ENCODE data around the gene VAV2.

Gene VAV2

GRCh38 chr9:133874060-133874657 is 118.0 kb downstream of the VAV2 start:
- DNase-seq (ENCODE audit: low spot score) = no peak

DNA sequence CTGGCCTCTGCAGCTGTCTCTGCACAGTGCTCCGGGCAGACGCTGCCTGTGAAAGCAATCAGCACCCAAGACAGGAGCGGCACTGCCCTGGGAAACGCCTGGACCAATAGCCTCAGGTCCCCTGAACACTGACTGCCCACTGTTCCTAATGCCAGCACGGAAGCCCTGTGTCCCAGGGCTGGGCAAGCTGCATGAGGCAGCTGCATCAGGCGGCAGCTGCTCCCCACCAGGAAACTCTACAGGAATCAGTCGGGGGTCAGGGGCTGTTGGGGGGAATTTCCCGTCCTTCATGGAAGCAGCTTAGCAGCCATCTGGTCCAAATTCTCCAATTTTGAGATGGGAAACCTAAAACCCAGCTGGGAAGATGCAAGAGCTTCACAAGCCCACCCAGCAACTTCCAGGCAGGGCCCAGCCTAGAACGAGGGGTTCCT is 118.6 kb downstream of the VAV2 start:
- no peak for DNase-seq (ENCODE audit: low spot score)

GRCh38 chr9:133873009-133873408 is 119.1 kb downstream of the VAV2 start:
- no peak for DNase-seq (ENCODE audit: low spot score)

DNA sequence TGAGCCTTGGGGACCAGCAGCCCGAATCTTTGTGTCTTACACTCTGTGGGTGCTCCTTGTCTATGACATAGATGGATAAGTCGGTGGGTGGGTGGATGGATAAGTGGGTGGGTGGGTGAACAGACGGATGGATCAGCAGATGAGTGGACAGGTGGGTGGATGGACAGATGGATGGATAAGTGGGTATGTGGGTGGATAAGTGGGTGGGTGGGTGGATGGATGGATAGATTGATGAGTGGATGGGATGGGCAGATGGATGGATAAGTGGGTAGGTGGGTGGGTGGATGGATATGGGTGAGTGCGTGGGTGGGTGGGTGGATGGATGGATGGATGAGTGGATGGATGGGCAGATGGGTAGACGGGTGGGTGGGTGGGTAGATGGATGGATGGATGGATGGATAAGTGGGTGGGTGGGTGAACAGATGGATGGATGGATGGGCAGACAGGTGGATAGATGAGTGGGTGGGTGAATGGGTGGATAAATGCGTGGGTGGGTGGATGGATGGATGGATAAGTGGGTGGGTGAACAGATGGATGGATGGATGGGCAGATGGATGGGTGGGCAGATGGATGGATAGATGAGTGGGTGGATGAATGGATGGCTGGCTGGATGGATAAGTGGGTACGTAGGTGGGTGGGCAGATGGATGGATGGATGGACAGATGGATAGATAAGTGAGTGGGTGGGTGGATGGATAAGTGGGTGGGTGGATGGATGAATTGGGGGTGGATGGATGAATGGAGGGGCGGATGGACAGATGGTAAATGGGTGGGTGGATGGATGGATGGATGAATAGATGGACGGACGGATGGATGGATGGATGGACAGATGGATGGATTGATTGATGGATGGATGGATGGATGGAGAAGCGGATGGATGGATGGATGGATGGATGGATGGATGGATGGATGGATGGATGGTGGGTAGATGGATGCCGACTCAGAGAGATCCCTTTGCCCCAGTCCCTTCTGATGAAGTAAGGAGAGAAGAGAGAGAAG is 121.2 kb downstream of the VAV2 start:
- no peak for DNase-seq (ENCODE audit: low spot score)

- DNase-seq (ENCODE audit: low spot score) = no peak
These were observed 122.3 kb downstream of the VAV2 start for GRCh38 chr9:133869674-133870405.

DNA sequence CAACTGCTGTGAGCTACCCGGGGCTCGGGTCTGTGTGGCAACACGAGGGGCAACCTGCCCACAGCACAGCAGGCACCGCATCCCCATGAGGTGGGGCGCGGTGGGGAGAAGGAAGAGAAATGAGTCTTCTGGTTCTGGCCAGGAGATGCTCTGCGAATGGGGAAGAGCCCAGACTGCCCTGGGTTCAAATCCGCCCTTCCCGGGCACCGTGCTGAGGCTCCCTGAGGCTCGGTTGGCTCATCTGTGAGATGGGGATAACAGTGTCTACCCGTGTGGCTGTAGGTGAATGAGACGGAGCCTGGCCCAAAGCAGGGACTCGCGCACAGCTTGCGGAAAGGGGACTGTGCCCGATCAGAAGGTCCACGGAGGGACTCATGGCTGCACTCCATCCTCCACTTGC is 123.9 kb downstream of the VAV2 start:
- no peak for DNase-seq (ENCODE audit: low spot score)

DNA sequence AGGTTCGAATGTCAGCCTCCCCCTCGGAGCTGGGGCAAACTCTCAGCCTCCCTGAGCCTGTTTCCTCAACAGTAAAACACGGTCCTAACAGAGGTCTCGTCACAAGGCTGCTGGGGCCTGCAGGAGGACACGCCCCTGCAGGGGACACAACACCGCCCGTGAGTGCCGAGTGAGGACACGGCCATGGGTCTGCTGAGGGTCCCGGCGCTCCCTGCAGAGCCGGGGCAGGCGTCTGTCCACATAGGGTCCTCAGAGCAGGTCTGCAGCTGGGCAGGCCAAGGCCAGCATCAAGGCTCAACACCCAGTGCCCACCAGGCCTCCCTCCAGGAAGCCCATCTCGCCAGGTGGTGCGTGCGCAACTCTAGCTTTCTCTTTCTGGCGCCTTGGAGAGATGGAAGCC is 125.2 kb downstream of the VAV2 start:
- DNase-seq (ENCODE audit: low spot score) = no peak

GRCh38 chr9:133864011-133864410 is 128.1 kb downstream of the VAV2 start:
- no peak for DNase-seq (ENCODE audit: low spot score)

DNA sequence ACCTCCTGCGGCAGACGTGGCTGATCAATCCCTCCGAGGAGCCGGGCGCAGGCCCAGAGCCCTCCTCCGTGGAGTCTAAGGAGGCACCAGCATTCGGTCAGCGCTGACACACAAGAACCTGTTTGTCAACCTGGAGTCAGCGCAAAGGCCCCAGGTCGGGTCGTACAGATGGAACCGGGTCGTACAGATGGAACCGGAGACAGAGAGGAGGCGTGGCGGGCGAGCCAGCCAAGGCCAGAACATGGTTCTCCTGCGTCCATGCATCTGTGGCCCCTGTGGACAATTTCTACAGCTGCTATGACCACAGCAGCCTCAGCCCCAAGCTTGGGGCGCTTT is 128.9 kb downstream of the VAV2 start:
- DNase-seq (ENCODE audit: low spot score) = no peak

DNA sequence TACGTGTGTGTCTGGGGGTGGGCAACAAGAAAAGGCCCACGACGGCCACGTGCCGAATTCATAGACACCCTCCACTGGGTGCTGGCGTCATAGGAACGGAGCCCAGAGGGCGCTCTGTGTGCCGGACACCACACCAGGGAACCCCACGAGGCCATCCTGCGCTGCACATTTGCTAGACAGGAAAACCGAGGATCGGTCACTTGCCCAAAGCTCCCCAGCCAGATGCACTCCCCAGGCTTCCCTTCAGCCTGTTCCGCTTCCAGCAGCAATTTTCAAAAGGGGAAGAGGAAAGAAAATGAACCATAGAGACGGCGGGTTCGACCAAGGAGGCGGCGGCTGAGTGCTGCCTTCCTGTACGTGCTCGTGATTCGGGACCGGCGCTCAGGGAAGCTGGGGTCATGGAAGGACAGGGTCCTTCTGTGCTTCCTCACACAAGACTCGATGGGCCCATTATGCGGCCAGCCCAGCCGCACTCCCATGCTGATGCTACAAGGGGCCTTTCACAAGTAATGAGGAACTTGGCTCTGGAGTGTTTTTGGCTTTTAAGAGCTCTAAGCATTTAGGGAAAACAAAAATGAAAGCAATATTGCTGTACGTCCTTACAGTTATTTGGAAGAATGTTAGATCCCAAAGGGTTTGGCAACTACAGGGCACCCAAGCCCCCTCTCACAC is 129.4 kb downstream of the VAV2 start:
- DNase-seq (ENCODE audit: low spot score) = no peak

- DNase-seq (ENCODE audit: low spot score) = no peak
These were observed 130.4 kb downstream of the VAV2 start for GRCh38 chr9:133861692-133862091.

- DNase-seq (ENCODE audit: low spot score) = no peak
These were observed 131.0 kb downstream of the VAV2 start for GRCh38 chr9:133861086-133861485.

GRCh38 chr9:133858771-133859170 is 133.4 kb downstream of the VAV2 start:
- DNase-seq (ENCODE audit: low spot score) = no peak

DNA sequence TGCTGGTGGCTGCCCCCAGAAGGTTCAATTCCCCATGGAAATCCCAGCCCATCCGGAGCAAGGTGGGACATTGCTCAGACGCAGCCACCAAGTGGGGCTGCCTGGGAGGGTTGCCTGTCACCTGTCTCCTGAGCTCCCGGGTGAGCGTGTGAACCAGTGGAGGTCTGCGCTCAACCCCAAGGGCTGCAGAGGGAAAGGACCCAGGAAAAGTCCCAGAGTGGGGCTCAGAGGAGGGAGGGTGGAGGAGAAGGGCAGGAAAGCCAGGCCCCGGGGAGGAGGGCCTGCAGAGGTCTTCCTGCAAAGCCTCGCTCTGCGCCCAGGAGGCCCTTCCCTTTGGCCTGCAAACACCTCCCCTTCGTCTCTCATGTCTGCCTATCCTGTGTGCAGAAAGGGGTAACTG is 134.5 kb downstream of the VAV2 start:
- no peak for DNase-seq (ENCODE audit: low spot score)

DNA sequence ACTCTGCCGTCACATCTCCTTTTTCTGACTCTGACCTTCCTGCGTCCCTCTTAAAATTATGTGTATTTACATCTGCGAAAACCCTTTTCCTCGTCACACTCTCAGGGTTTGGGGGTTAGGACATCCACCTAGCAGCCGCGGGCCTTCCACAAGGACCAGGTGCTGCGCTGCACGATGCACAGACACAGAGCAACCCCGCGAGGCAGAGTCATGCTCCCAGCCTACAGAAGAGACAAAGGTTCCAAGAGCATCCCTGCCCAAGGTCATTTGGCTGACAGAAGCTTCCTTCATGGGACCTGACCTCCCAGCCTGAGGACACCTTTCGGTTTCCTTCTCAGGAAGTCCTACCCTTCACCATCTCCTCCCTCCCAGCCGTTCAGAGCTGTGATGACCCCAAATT is 135.3 kb downstream of the VAV2 start:
- no peak for DNase-seq (ENCODE audit: low spot score)

DNA sequence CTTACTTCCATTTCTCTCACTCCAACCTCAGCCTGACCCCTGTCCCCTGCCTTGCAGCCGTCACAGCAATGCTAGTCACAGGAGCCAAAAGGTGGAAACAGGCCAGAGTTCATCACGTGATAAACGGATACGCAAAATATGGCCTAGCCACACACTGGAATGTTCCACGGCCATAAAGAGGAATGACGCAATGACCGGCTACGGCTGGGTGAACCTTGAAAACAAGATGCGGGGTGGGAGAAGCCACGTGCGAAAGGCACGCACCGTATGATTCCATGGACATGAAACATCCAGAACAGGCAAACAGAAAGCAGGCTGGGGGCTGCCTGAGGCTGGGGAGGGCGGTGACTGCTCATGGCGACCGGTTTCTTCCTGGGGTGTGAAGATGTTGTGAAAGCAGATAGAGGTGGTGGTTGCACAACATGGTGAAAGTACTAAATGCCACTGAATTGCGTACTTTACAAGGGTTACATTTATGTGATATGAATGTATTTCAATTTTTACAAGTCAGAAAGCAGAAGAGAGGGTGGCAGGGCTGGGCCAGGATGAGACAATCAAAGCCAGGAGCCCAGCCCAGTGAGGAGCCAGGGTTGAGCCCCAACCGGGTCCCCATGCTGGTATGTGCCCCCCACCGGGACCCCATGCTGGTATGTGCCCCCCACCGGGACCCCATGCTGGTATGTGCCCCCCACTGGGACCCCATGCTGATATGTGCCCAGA is 136.2 kb downstream of the VAV2 start:
- no peak for DNase-seq (ENCODE audit: low spot score)

DNA sequence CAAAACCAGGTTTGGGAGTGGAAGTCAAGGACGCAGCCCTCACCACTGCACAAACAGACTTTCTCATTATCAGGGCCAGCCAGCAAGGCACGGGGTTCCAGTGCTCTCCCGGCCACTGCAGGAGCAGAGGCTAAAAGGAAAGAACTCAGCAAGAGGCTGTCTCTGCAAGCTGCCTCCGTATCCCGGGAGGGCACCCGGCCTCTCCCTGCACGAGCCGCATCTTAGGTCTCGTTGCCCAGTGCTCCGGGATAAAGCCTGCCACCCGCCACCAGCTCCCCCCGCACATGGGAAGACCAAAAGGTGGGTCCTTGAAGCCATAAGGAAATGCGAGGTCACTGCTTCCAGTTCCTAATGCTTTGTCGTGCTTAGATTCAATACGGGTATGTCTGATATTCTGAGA is 136.8 kb downstream of the VAV2 start:
- no peak for DNase-seq (ENCODE audit: low spot score)

GRCh38 chr9:133854765-133855164 is 137.4 kb downstream of the VAV2 start:
- no peak for DNase-seq (ENCODE audit: low spot score)

DNA sequence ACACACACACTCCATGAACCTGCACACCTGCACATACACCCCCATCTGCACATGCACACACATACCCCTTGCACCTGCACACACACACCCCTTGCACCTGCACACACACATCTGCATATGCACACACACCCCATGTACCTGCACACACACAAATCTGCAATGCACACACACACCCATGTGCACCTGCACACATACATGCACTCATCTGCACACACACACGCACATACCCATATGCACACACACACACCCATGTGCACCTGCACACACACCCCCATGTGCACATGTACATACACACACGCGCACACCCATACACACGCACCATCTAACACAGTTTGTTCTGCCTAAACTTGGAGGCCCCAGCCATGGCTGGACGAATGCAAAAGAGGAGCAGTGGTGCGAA is 138.1 kb downstream of the VAV2 start:
- no peak for DNase-seq (ENCODE audit: low spot score)

DNA sequence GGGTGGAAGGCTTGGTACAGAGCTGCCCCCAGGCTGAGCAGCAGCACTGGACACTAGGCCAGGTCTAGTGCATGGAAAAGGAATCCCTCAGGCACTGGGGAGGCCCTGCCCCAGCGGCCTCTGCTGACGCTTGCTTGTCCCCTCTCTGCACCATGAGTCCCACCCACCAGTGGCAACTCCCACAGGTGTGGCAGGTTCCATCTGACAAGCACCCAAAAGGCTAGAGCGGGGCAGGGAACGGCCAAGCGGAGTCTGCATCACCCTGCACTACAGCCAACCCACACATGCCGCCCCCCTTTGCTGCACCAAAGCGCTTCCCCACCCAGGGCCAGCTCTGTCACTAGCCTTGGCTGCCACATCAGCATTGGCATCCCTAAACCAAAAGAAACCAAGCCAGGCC is 138.8 kb downstream of the VAV2 start:
- DNase-seq (ENCODE audit: low spot score) = no peak

DNA sequence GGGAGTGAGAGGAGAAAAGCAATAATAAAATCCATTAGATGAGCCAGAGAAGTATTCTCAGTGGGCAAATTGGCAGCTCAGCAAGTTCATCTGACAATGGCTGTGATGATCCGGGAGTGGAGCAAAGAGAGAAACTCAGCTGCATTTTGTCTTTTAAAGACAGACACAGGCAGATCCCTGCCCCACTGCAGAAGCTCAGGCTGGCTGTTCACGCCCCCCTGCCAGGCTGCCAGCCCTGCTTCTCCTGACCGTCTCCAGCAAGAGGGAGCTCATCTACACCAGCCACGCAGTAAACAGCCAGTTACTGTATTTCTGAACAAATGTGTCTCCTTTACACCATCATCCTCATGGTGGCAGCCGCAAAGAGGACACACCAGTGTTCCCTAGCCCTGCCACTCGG is 139.7 kb downstream of the VAV2 start:
- no peak for DNase-seq (ENCODE audit: low spot score)

GRCh38 chr9:133851693-133852092 is 140.4 kb downstream of the VAV2 start:
- no peak for DNase-seq (ENCODE audit: low spot score)

Measured in activated CD4-positive, alpha-beta T cell treated with anti-CD3 and anti-CD28 coated beads, Interleukin-2, Interleukin-4, amounts not matched to agents 100 ng/mL and 50 ng/mL, durations not matched to agents 16 hours and 8 hours (primary cell).